GM12864 (cell line): ENCODE measurements around the gene CACNA1F.

Experiments used
- DNase-seq: peaks from one replicate; pipeline ENCODE4 v3.0.0-alpha.2; 2011; ENCODE audit warnings: low read depth
- H3K4me3 ChIP-seq: 2 replicates; pipeline ENCODE4 v1.5.1; 2011; ENCODE audit warnings: mild to moderate bottlenecking, low read depth, low read length, control low read depth
- TF ChIP-seq, protein P1 (sequence below): IDR thresholded peaks from 2 replicates; pipeline ENCODE4 v1.5.1; 2011; ENCODE audit warnings: low read depth, mild to moderate bottlenecking, moderate library complexity, low read length, control low read depth, inconsistent platforms; ENCODE audit errors: missing control alignments

CACNA1F gene

DNA sequence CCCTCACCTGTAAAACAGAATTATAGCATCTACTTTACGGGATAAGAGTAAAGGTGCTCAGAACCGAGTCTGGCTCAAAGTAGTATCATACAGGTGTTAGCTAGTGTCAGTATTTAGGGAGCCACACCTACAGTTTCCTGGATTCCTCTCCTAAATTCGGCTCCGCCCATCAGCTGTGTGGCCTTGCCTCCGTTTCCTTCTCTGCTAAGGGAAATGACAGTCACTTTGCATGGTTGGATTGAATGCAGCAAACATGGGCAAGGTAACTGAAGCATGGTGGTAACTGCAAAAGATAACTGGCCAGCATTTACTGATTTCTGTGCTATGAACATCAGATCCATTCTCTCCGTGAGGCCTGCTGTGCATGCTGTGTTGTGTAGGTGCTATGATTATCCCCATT lies 39.3 kb upstream of the CACNA1F start:
- TF ChIP-seq, protein P1, sequence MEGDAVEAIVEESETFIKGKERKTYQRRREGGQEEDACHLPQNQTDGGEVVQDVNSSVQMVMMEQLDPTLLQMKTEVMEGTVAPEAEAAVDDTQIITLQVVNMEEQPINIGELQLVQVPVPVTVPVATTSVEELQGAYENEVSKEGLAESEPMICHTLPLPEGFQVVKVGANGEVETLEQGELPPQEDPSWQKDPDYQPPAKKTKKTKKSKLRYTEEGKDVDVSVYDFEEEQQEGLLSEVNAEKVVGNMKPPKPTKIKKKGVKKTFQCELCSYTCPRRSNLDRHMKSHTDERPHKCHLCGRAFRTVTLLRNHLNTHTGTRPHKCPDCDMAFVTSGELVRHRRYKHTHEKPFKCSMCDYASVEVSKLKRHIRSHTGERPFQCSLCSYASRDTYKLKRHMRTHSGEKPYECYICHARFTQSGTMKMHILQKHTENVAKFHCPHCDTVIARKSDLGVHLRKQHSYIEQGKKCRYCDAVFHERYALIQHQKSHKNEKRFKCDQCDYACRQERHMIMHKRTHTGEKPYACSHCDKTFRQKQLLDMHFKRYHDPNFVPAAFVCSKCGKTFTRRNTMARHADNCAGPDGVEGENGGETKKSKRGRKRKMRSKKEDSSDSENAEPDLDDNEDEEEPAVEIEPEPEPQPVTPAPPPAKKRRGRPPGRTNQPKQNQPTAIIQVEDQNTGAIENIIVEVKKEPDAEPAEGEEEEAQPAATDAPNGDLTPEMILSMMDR: no peak
- DNase-seq: no peak
- H3K4me3 ChIP-seq: no peak overlapping the region

DNA sequence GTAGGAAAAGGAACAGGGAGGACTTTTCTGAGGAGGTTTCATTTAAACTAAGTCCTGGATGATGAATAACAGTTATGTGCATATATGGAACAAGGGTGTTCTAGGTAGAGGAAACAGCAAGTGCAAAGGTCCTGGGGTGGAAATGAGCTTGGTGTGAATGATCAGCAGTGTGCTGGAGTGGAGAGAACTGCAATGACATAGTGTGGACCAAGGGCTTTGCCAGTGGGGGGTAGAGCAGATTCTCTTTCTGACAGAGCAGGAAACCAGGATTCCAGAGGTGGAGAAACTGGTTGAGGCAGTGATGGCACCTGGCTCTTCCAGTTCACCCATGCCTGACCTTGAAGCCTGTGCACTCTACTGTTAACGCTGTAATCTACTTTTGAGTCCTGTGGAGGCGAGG lies 38.2 kb upstream of the CACNA1F start:
- no peak overlapping the region; the same call in 1 of the 2 replicates for H3K4me3 ChIP-seq
- TF ChIP-seq, protein P1: no peak
- DNase-seq: no peak

DNA sequence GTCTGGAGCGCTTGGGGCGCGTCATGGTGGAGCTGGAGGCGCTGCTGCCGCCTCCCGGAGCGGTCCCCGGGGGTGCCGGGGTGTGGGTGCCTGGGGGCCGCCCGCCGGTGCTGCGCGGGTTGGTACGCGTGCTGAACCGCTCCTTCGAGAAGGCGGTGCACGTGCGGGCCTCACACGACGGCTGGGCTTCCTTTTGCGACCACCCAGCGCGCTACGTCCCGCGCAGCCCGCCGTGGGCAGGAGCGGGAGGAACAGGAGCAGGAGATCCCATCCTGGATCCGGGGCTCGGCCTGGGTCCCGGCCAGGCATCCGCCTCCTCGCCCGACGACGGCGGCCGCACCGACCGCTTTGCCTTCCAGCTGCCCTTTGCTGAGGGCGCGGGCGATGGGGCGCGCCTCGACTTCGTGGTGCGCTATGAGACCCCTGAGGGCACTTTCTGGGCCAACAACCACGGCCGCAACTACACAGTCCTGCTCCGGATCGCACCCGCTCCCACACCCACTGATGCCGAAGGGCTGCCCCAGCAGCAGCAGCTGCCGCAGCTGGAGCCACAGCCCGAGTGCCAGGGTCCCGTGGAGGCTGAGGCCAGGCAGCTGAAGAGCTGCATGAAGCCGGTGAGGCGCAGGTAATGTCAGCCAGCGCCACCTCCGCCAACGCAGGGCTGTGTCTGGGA lies 37.2 kb upstream of the CACNA1F start:
- TF ChIP-seq, protein P1: no peak
- DNase-seq: no peak

DNA sequence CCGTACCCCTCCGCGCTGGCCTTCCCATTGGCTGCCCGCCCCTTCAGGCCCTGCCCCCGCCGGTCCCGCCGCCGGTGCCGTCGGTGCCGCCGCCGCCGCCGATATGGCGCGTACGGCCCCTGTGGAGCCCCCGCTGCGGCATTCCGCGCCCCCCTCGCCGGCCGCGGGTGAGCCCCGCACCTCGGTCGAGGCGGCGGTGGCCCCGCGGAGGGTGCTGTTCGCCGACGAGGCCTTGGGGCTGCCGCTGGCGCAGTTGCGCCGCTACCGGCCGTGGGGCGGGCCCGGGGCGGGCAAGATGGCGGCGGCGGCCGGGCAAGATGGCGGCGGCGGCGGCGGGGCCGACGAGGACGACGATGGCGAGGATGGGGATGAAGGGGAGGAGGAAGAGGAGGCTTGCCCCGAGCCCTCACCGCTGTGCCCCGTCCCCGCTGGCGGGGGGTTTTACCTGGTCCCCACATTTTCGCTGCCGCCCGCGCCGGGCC lies 36.7 kb upstream of the CACNA1F start, which contains the start of gene PPP1R3F:
PPP1R3F (plus strand) TSS at position 27 of the 482 bp plus-strand sequence; CDS start at position 104, 77 bp downstream.
- H3K4me3 ChIP-seq: peak within 1 kb of the TSS; percentile 83
- no peak for DNase-seq
- TF ChIP-seq, protein P1: no peak

More for the DNA sequence above, 37.2 kb upstream of the CACNA1F start:
- peak overlapping the region; percentile 83 for H3K4me3 ChIP-seq

DNA sequence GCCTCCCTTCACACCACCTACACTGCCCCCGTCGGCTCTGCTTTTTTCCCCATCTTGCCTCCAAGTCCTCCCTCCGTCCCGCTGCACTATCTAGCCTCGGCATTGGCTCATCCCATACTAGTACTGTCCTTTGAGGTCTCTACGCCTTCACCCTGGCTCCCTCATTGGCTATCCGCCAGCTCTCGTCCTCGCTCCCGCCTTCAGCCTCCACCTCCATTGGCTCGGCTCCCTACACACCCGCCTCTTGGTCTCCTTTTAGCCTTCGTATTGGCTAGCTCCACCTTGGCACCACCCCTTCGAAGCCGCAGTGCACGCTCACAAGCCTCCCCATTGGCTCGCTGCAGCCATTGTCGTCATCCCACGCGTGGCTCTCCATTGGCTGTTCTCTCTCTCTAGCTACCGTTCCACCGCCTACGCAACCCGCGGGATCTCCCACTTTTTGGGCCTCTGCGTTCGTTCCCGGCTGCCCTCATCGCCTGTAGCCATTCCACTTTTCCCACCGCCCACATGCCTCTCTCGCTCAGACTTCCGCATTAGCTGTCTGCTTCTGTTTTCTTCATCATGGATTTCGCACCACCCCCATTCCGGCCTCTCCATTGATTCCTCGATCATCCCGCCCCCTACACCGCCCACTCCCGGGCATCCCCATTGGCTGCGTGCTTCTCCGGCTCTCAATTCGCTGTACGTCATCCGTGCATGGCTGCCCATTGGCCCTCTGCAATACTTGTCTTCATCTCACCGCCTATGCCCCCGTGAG lies 36.0 kb upstream of the CACNA1F start:
- H3K4me3 ChIP-seq: peak overlapping the region; percentile 80
- TF ChIP-seq, protein P1: no peak
- peak; percentile 95 for DNase-seq

DNA sequence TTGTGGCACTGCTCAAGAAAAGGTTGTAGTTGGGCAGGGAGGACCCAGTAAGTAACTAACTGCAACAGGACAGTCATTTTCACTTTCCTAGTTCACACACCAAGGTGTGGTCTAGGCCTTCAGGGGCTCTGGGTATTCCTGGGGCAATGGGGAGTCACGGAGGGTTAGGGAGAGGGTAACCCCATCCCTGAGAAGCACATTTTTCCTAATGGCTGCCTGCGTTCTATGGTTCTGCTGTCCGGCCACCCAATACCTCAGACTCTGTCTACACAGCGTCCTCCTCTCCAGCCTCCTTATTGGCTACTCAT lies 35.5 kb upstream of the CACNA1F start:
- DNase-seq: no peak
- peak overlapping the region; percentile 80 for H3K4me3 ChIP-seq
- TF ChIP-seq, protein P1: no peak
